ENCODE results near the gene TRIM43B. TPM values are rescaled to one million over a fixed set of nuclear protein-coding genes. Genes with fewer than 3 reads are reported as not detected.
"Not testable (repeated sequence)": the region's sequence is repeated elsewhere in the genome, so short reads cannot be mapped to it uniquely, and the experiment has no call there.

The TRIM43B gene
- total RNA-seq, 1 experiment from 2014 or later: not detected

DNA sequence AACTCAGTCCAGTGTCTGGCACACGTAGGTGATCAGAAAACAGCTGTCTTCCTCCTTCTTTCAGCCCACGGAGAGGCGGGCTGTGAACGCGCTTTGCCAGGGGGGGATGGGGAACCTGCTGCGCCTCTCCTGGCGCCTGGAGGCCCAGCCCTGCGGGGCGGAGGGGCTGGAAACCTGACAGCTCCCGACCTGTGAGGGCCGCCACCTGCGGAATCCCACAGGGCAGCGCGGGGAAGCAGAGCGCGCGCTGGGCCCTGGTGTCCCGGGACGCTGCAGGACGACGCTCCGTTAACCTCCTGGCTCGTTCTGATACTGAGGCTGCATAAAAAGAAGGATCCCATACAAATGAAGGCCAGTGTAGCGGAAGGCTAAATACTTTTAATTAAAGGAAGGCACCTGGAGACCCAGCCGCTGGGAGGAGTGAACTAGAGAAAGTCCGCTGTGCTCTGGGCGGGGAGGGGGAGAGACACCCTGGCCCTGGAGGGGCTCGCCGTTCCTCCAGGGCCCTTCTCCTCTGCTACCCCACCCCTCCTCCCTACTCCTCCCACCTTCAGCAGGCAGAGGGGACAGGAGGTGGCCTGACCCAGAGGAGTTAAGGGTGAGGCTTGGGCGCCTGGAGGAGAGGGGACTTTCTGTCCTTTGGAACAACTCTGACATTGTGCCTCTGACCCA, 57.2 kb downstream of the TRIM43B start:
- H2BK12ac ChIP-seq (ENCODE audit: insufficient read length, low read depth, low read length); H3K36me3 Mint-ChIP-seq (ENCODE audit: insufficient read depth in 1 of 3, low read depth in 3 of 3); H3K4ac ChIP-seq (ENCODE audit: low read depth, low read length); H3K4me1 ChIP-seq (ENCODE audit: insufficient read depth, low read length); H2BK5ac ChIP-seq (ENCODE audit: insufficient read length, low read length); H3K27me3 ChIP-seq (ENCODE audit: insufficient read depth, low read length); H3K23me2 ChIP-seq (ENCODE audit: insufficient read length, low read depth, low read length, poor library complexity, severe bottlenecking); H3K14ac ChIP-seq (ENCODE audit: insufficient read depth, low read length); H3K27ac Mint-ChIP-seq; H3K4me1 Mint-ChIP-seq; H3K23ac ChIP-seq (ENCODE audit: insufficient read length, low read depth, low read length); H4K91ac ChIP-seq (ENCODE audit: insufficient read length, low read depth, low read length); H3K79me2 ChIP-seq (ENCODE audit: insufficient read depth, low read length); H3K9me3 ChIP-seq (ENCODE audit: control insufficient read depth, low read depth, low read length); H2BK20ac ChIP-seq (ENCODE audit: low read depth, low read length, poor library complexity, severe bottlenecking); DNase-seq; H2AK5ac ChIP-seq (ENCODE audit: insufficient read length, low read length); H3K4me3 Mint-ChIP-seq; H3T11ph ChIP-seq (ENCODE audit: low read length); H4K8ac ChIP-seq (replicated peaks; ENCODE audit: insufficient read length, low read depth, low read length); H2BK15ac ChIP-seq (ENCODE audit: low read depth, low read length); H4K5ac ChIP-seq (ENCODE audit: insufficient read length, low read depth, low read length); H3K27ac ChIP-seq (ENCODE audit: insufficient read length, low read depth, low read length); H3K18ac ChIP-seq (ENCODE audit: insufficient read length, low read depth, low read length); H3K79me1 ChIP-seq (ENCODE audit: insufficient read depth, low read depth, low read length, poor library complexity, severe bottlenecking); H3K9me3 Mint-ChIP-seq; H3K4me2 ChIP-seq (ENCODE audit: insufficient read depth, insufficient read length, low read length); H4K20me1 ChIP-seq (ENCODE audit: control insufficient read depth, insufficient read depth, insufficient read length); H3K9ac ChIP-seq (ENCODE audit: extremely low read depth, insufficient read length, low read length); H2BK120ac ChIP-seq (ENCODE audit: low read depth, low read length, poor library complexity, severe bottlenecking); H2AFZ ChIP-seq (ENCODE audit: low read length); H3K56ac ChIP-seq (ENCODE audit: insufficient read length, low read depth, low read length): not testable (repeated sequence)
- no CpG with 5 or more reads among the region's 30 CpGs for WGBS (ENCODE audit: extremely low coverage, insufficient read length, low lambda C conversion rate)
- H3K27me3 Mint-ChIP-seq (ENCODE audit: low read depth): peaks cover 30% of the 10 kb centered on the region

Other genes starting within 250 kb of the TRIM43B start
- 3.1 and 4.0 TPM in 2 replicates for gene PROM2, start 210.3 kb downstream of the TRIM43B start, total RNA-seq (2021)
- gene KCNIP3, start 187.4 kb downstream of the TRIM43B start, total RNA-seq (2021): 1.5 TPM in 2 replicates
- gene FAHD2A, start 82.0 kb downstream of the TRIM43B start, total RNA-seq (2021): 36.9 and 39.8 TPM in 2 replicates
- gene TRIM43, start 107.2 kb upstream of the TRIM43B start, total RNA-seq (2021): not detected in 2 replicates